ENCODE measurements around the gene MYH8.

Gene MYH8

GRCh38 chr17:10421900-10422542, at the start of gene MYH8:
MYH8 (minus strand) TSS chr17:10421950; CDS start chr17:10420227, 1,723 bp downstream.
- in situ Hi-C loops (cut with MboI; ENCODE audit: low sequenced_read_pairs) = no loop called here

GRCh38 chr17:10469459-10469858, 47.7 kb upstream of the MYH8 start, which contains the start of gene MYH4:
MYH4 (minus strand) TSS chr17:10469559; CDS start chr17:10466745, 2,814 bp downstream.
- in situ Hi-C loops (cut with MboI; ENCODE audit: low sequenced_read_pairs) = no loop called here

GRCh38 chr17:10463402-10463801, 41.7 kb upstream of the MYH8 start:
- in situ Hi-C loops (cut with MboI; ENCODE audit: low sequenced_read_pairs) = no loop called here

GRCh38 chr17:10460062-10460461, 38.3 kb upstream of the MYH8 start:
- in situ Hi-C loops (cut with MboI; ENCODE audit: low sequenced_read_pairs) = no loop called here

- in situ Hi-C loops (cut with MboI; ENCODE audit: low sequenced_read_pairs) = no loop called here
Observed at GRCh38 chr17:10458701-10459100, 37.0 kb upstream of the MYH8 start.

- in situ Hi-C loops (cut with MboI; ENCODE audit: low sequenced_read_pairs) = no loop called here
Observed at GRCh38 chr17:10457952-10458351, 36.2 kb upstream of the MYH8 start.

- in situ Hi-C loops (cut with MboI; ENCODE audit: low sequenced_read_pairs) = no loop called here
Observed at GRCh38 chr17:10447026-10447931, 25.5 kb upstream of the MYH8 start.

- in situ Hi-C loops (cut with MboI; ENCODE audit: low sequenced_read_pairs) = no loop called here
Observed at GRCh38 chr17:10439816-10440215, 18.1 kb upstream of the MYH8 start.

GRCh38 chr17:10435096-10435495, 13.3 kb upstream of the MYH8 start:
- in situ Hi-C loops (cut with MboI; ENCODE audit: low sequenced_read_pairs) = no loop called here

- in situ Hi-C loops (cut with MboI; ENCODE audit: low sequenced_read_pairs) = no loop called here
Observed at GRCh38 chr17:10429421-10430045, 7.8 kb upstream of the MYH8 start.

- in situ Hi-C loops (cut with MboI; ENCODE audit: low sequenced_read_pairs) = no loop called here
Observed at GRCh38 chr17:10428781-10429180, 7.0 kb upstream of the MYH8 start.

GRCh38 chr17:10421211-10421610, 539 bp downstream of the MYH8 start:
- in situ Hi-C loops (cut with MboI; ENCODE audit: low sequenced_read_pairs) = no loop called here

GRCh38 chr17:10420811-10421210, 939 bp downstream of the MYH8 start:
- in situ Hi-C loops (cut with MboI; ENCODE audit: low sequenced_read_pairs) = no loop called here

- in situ Hi-C loops (cut with MboI; ENCODE audit: low sequenced_read_pairs) = no loop called here
Observed at GRCh38 chr17:10417431-10417830, 4.3 kb downstream of the MYH8 start.

GRCh38 chr17:10415161-10415560, 6.6 kb downstream of the MYH8 start:
- in situ Hi-C loops (cut with MboI; ENCODE audit: low sequenced_read_pairs) = no loop called here

- in situ Hi-C loops (cut with MboI; ENCODE audit: low sequenced_read_pairs) = no loop called here
Observed at GRCh38 chr17:10403589-10403988, 18.2 kb downstream of the MYH8 start.

- in situ Hi-C loops (cut with MboI; ENCODE audit: low sequenced_read_pairs) = no loop called here
Observed at GRCh38 chr17:10398352-10398751, 23.4 kb downstream of the MYH8 start.

- in situ Hi-C loops (cut with MboI; ENCODE audit: low sequenced_read_pairs) = no loop called here
Observed at GRCh38 chr17:10396524-10397163, 25.1 kb downstream of the MYH8 start.

- in situ Hi-C loops (cut with MboI; ENCODE audit: low sequenced_read_pairs) = no loop called here
Observed at GRCh38 chr17:10394201-10394887, 27.4 kb downstream of the MYH8 start.

- in situ Hi-C loops (cut with MboI; ENCODE audit: low sequenced_read_pairs) = no loop called here
Observed at GRCh38 chr17:10392880-10393279, 28.9 kb downstream of the MYH8 start.

- in situ Hi-C loops (cut with MboI; ENCODE audit: low sequenced_read_pairs) = no loop called here
Observed at GRCh38 chr17:10385871-10386270, 35.9 kb downstream of the MYH8 start.

All from hTERT RPE-1 (cell line).